ENCODE measurements around the gene DENND2A. TPM values are rescaled to one million over a fixed set of nuclear protein-coding genes. Genes with fewer than 3 reads are reported as not detected.

The DENND2A gene
- total RNA-seq, 3 donors from 2014 or later: 6.9 to 13.1 (median 7.6) TPM

DNA sequence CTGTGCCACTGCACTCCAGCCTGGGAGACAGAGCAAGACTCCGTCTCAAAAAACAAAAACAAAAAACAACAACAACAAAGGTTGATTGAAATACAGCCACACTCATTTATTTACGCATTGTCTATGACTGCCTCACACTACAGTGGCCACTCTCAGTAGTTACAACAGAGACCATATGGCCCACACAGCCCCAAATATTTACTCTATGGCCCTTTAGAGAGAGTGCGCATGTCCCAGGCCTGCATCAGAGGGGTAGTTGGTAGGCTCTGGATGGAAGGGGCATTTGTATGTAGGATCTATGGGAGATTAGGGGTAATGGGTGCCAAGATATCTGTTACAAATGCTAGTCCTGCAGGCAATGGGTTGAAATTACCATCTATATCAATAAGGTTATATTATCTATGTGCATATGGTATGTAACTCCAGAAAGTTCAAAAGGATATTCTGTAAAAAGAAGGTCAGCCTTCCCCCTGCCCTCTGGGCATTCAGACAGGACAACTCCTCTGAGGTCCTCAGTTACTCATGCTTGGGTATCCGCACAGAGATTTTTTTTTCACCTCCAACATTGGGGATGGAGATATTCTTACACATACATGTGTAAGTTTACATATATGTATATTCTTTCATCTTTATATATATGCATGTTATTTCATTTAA is 56.3 kb downstream of the DENND2A start:
- no peak for DNase-seq (ENCODE audit: low spot score in 2 of 2)
- H3K4me1 ChIP-seq: no peaks in the 10 kb centered on the region
- H3K36me3 ChIP-seq: no peaks in the 10 kb centered on the region
- no peak overlapping the region for H3K4me3 ChIP-seq
- TF ChIP-seq, protein P1, sequence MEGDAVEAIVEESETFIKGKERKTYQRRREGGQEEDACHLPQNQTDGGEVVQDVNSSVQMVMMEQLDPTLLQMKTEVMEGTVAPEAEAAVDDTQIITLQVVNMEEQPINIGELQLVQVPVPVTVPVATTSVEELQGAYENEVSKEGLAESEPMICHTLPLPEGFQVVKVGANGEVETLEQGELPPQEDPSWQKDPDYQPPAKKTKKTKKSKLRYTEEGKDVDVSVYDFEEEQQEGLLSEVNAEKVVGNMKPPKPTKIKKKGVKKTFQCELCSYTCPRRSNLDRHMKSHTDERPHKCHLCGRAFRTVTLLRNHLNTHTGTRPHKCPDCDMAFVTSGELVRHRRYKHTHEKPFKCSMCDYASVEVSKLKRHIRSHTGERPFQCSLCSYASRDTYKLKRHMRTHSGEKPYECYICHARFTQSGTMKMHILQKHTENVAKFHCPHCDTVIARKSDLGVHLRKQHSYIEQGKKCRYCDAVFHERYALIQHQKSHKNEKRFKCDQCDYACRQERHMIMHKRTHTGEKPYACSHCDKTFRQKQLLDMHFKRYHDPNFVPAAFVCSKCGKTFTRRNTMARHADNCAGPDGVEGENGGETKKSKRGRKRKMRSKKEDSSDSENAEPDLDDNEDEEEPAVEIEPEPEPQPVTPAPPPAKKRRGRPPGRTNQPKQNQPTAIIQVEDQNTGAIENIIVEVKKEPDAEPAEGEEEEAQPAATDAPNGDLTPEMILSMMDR (IDR thresholded peaks at IDR 0.05): no peak
- TF ChIP-seq POLR2AphosphoS5 (IDR thresholded peaks at IDR 0.05) (no peak), POLR2A (IDR thresholded peaks at IDR 0.05) (no peak)
- intact Hi-C loops (cut with DNase I; ENCODE audit: low total_unique reads): no loop called here
- no peaks in the 10 kb centered on the region for H3K27me3 ChIP-seq
- no peak overlapping the region for H3K27ac ChIP-seq
- no peaks in the 10 kb centered on the region for H3K9me3 ChIP-seq

DNA sequence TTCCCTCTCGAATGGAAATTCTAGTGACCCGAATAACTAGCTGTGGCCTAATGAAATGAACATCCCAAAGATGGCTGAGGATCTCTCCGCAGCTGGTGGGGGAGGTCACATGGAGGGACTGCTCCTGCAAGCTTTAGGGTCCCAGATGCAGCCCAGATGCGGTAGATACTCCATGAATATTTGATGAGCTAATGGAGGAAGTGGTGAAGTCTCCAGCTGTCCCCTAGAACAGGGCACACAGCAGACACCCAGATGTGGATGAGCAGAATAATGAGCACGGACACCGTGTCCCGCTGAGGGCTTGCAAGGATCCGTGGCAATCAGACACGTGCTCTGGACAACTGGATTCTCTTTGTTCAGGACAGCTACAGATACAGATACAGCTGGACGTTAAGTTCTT is 59.2 kb downstream of the DENND2A start:
- DNase-seq (ENCODE audit: low spot score in 2 of 2): no peak
- no peaks in the 10 kb centered on the region for H3K9me3 ChIP-seq
- H3K4me1 ChIP-seq: no peaks in the 10 kb centered on the region
- H3K36me3 ChIP-seq: no peaks in the 10 kb centered on the region
- TF ChIP-seq POLR2AphosphoS5 (IDR thresholded peaks at IDR 0.05) (no peak), POLR2A (IDR thresholded peaks at IDR 0.05) (no peak)
- TF ChIP-seq, protein P1 (IDR thresholded peaks at IDR 0.05): no peak
- H3K27me3 ChIP-seq: no peaks in the 10 kb centered on the region
- no peak overlapping the region for H3K4me3 ChIP-seq
- intact Hi-C loops (cut with DNase I; ENCODE audit: low total_unique reads): no loop called here
- H3K27ac ChIP-seq: no peak overlapping the region

DNA sequence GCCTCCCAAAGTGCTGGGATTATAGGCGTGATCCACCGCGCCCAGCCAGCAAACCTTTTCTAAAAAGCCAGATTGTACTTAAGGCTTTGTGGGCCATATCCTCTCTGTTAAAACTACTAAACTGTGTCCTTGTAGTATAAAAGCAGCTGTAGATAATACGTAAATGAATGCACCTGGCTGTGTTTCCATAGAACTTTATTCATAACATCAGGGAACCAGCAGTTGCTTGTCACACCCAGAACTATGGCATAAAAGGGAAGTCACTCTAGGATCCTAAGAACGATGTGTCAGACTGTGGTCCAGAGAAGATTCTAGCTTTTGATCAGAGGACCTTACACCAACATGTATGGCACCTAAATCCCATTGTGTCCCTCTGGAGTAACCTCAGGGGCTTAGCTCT is 63.0 kb downstream of the DENND2A start:
- intact Hi-C loops (cut with DNase I; ENCODE audit: low total_unique reads): no loop called here
- Histone ChIP-seq H3K27ac (no peak overlapping the region), H3K4me1 (no peaks in the 10 kb centered on the region), H3K4me3 (no peak overlapping the region), H3K36me3 (no peaks in the 10 kb centered on the region), H3K9me3 (no peaks in the 10 kb centered on the region), H3K27me3 (no peaks in the 10 kb centered on the region)
- DNase-seq (ENCODE audit: low spot score in 2 of 2): no peak
- TF ChIP-seq POLR2A (IDR thresholded peaks at IDR 0.05) (no peak), POLR2AphosphoS5 (IDR thresholded peaks at IDR 0.05) (no peak)
- TF ChIP-seq, protein P1 (IDR thresholded peaks at IDR 0.05): no peak

DNA sequence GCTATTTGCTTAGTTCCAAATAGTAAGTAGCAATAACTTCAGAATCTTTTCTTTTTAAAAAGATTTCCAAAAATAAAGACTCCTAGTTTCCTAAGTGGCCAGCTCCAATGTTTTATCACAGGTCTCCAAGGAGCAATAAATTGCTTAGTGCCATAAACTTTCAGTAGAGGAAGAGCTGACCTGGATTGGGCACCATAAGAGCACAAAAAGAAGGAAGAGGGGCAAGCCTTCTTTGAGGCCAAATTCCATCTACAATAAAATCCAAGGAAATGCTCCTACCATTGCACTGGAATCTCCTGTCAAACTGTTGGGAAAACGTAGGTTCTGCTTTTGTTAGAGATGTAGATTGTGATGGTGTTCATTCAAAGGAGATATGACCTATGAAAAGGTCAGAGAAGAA is 64.0 kb downstream of the DENND2A start:
- no peak for DNase-seq (ENCODE audit: low spot score in 2 of 2)
- no peaks in the 10 kb centered on the region for H3K27me3 ChIP-seq
- no peak overlapping the region for H3K27ac ChIP-seq
- intact Hi-C loops (cut with DNase I; ENCODE audit: low total_unique reads): no loop called here
- H3K36me3 ChIP-seq: no peaks in the 10 kb centered on the region
- H3K4me1 ChIP-seq: no peaks in the 10 kb centered on the region
- H3K9me3 ChIP-seq: no peaks in the 10 kb centered on the region
- TF ChIP-seq POLR2AphosphoS5 (IDR thresholded peaks at IDR 0.05) (no peak), POLR2A (IDR thresholded peaks at IDR 0.05) (no peak)
- TF ChIP-seq, protein P1 (IDR thresholded peaks at IDR 0.05): no peak
- H3K4me3 ChIP-seq: no peak overlapping the region

DNA sequence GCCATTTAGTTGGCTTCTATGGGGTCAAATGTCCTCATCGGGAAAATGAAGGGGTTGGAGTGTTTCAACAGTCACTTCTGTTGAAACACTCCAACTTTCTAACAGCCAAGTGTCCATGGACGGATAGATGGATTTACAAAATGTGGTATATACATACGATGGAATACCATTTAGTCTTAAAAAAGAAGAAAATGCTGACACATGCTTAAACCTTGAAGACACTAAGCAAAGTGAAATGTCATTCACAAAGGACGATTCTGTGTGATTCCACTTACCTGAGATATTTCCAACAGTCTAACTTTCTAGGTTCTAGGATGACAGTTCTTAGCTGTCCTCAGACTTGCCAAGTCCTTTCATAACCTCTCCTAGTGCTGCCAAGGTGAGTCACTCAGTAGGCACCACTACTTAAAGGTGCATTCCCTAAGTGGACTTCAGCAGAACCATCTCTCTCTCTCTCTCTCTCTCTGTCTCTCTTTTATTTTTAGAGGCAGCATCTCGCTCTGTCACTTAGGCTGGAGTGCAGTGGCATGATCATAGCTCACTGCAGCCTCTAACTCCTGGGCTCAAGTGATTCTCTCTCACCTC is 69.0 kb downstream of the DENND2A start:
- H3K27ac ChIP-seq: no peak overlapping the region
- H3K4me1 ChIP-seq: no peaks in the 10 kb centered on the region
- DNase-seq (ENCODE audit: low spot score in 2 of 2): no peak
- no peaks in the 10 kb centered on the region for H3K36me3 ChIP-seq
- intact Hi-C loops (cut with DNase I; ENCODE audit: low total_unique reads): loop anchor here (5.0 kb wide), 1 partner anchor 1151 kb away; no protein-coding TSS in a partner anchor
- H3K27me3 ChIP-seq: no peaks in the 10 kb centered on the region
- no peaks in the 10 kb centered on the region for H3K9me3 ChIP-seq
- TF ChIP-seq, protein P1 (IDR thresholded peaks at IDR 0.05): no peak
- TF ChIP-seq POLR2AphosphoS5 (IDR thresholded peaks at IDR 0.05) (no peak), POLR2A (IDR thresholded peaks at IDR 0.05) (no peak)
- H3K4me3 ChIP-seq: no peak overlapping the region
